ENCODE data around the gene GREM1.

Gene GREM1

GRCh38 chr15:32730677-32731654, 13.2 kb downstream of the GREM1 start:
- DNase-seq (ENCODE audit: low read depth in 2 of 2), result no peak

DNA sequence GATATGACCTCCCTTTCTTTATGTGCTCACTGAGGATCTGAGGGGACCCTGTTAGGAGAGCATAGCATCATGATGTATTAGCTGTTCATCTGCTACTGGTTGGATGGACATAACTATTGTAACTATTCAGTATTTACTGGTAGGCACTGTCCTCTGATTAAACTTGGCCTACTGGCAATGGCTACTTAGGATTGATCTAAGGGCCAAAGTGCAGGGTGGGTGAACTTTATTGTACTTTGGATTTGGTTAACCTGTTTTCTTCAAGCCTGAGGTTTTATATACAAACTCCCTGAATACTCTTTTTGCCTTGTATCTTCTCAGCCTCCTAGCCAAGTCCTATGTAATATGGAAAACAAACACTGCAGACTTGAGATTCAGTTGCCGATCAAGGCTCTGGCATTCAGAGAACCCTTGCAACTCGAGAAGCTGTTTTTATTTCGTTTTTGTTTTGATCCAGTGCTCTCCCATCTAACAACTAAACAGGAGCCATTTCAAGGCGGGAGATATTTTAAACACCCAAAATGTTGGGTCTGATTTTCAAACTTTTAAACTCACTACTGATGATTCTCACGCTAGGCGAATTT, 14.9 kb downstream of the GREM1 start:
- no peak for DNase-seq (ENCODE audit: low read depth in 2 of 2)

- DNase-seq (ENCODE audit: low read depth in 2 of 2), result no peak
These were observed 15.5 kb downstream of the GREM1 start for GRCh38 chr15:32733281-32733680.

GRCh38 chr15:32735989-32736700, 18.3 kb downstream of the GREM1 start:
- no peak for DNase-seq (ENCODE audit: low read depth in 2 of 2)

DNA sequence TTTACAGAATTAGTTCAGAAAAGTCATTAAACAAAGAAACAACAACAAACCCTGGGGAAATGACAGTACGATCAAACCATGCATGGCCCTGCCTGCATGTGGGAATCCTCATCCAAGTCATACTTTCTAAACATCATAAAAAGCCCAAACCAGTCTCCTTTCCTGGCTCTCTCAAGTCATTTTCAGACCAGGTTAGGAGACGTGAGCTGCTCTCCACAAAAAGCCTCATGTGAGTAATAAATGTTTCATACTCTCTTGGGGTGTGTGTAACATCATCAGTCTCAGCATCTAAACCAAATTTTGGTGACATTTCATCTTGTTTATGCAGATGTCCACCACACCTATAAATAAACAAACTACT, 18.9 kb downstream of the GREM1 start:
- no peak for DNase-seq (ENCODE audit: low read depth in 2 of 2)

- DNase-seq (ENCODE audit: low read depth in 2 of 2), result no peak
These were observed 19.5 kb downstream of the GREM1 start for GRCh38 chr15:32737304-32737703.

DNA sequence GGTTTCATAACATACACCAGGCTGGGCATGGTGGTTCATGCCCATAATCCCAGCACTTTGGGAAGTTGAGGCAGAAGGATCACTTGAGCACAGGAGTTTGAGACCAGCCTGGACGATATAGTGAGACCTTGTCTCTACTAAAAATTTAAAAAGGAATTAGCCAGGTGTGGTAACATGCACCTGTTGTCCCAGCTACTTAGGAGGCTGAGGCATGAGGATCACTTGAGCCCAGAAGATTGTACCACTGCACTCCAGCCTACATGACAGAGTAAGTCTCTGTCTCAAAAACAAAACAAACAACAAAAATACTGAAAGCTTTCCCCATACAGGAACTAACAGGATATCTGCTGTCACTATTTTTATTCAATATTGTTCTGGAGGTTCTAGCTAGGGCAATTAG, 20.9 kb downstream of the GREM1 start:
- DNase-seq (ENCODE audit: low read depth in 2 of 2), result no peak

- DNase-seq (ENCODE audit: low read depth in 2 of 2), result no peak
These were observed 21.8 kb downstream of the GREM1 start for GRCh38 chr15:32739522-32740063.

DNA sequence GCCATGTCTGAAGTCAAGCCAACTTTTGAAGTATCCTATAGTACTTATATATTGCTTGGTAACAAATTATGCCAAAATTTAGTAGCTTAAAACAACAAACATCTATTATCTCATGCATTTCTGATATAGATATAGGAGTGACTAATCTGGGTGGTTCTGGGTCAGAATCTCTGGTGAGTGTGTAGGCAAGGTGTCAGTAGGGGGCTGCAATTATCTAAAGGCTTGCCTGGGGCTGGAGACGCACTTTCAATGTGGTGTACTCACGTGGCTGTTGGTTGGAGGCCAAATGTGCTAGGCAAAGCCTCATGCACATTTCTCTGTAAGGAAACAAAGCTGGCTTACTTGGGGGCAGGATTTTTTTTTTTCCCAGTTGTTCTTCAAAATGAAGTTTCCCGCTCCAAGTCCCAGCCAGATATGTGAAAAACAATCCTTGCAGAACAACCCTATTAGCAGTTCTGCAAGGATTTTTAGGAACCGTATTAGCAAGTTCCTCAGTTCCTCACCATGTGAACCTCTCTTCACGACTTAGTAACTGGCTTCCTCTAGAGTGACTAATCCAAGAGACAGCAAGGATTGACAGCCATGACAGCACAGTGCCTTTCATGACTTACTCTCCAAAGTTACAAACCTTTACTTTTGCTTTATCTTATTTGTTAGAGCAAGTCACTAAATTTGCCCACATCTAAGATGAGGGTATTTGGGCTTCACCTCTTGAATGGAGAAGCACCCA, 25.8 kb downstream of the GREM1 start:
- no peak for DNase-seq (ENCODE audit: low read depth in 2 of 2)

GRCh38 chr15:32746116-32746857, 28.5 kb downstream of the GREM1 start:
- DNase-seq (ENCODE audit: low read depth in 2 of 2), result no peak

DNA sequence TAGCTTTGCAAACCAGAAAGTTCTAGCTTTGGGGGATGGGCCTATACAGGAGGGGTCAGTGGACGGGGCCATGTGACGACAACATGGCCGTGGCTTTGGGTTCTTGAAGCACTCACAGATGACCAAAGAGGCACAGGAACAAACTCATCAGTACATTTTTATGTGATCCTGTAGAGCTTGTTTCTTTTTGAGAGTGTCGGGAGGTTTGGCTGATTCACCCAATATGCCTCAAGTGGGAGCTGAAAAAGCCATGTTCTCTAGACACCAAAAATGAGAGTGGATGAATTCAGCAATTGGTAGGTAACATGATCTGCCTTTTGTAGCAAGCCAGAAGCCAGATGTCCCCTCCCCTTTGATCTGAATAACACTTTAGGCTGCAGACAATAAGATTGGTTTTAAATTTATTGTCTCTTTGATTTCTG, 30.1 kb downstream of the GREM1 start:
- no peak for DNase-seq (ENCODE audit: low read depth in 2 of 2)

DNA sequence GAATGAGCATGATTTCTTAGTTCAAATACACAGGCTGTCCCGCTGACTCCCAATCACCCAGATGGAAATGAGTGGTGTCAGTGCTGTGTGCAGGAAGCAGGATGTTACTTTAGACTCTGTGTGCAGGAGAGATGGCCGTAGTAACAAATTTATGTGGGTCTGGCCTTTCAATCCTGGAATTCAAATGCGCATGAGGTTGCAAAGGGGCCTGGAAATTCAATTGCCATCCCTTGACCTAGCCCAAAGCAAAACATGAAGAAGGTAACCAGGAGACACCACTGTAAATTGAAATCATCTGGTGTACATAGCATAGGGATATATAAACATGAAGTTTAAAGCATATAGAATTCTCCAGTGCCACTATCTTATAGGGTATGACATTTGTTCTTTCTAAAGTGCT, 33.2 kb downstream of the GREM1 start:
- DNase-seq (ENCODE audit: low read depth in 2 of 2), result no peak

DNA sequence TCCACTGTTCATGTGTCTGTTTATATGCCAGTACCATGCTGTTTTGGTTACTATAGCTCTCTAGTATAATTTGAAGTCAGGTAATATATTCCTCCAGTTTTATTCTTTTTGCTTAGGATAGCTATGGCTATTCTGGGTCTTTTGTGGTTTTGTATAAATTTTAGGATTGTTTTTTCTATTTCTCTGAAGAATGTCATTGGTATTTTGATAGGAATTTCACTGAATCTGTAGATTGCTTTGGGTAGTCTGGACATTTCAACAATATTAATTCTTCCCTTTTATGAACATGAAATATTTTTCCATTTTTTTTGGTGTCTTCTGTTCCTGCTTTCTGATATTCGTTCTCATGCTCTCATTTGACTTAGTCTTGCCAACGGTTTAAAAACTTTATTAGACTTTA, 39.6 kb downstream of the GREM1 start:
- no peak for DNase-seq (ENCODE audit: low read depth in 2 of 2)

- DNase-seq (ENCODE audit: low read depth in 2 of 2), result no peak
These were observed 45.5 kb downstream of the GREM1 start for GRCh38 chr15:32763295-32763694.

- DNase-seq (ENCODE audit: low read depth in 2 of 2), result no peak
These were observed 47.4 kb downstream of the GREM1 start for GRCh38 chr15:32765236-32765635.

DNA sequence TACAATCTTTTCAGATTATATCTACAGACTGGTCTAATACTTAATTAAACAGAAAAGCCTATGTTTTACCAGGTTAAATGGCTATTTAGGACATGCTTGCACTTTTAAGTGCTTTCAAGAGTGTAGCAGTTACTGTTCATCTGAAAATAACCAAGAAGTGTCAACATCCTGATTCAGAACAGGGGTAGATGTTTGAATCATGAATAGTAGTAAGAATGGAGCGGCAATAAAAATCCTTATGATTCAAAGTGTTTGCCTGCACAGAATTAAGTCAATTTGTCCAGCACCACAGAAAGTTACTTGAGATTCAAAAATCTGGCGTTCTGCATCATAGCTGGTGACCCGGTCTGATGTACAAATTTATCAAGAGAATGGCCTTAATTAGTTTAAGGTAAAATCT, 48.3 kb downstream of the GREM1 start:
- no peak for DNase-seq (ENCODE audit: low read depth in 2 of 2)

DNA sequence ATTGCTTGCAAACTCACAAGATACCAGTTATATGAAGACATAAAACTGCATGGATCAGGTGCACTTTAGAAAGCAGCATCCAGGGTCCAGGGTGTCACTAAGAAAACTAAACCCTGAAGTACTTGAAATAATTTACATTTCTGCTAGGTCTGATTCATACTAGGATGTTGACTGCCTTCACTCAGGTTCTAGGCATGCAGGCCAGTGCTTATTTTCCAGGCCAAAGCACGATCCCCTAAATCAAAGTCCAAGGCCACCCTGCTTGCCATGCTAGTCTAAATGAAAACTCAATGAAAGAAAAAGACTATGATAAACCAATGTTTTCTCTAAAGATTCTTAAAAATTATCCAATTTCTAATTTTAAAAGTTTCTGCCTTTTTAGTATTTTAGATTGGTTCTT, 49.4 kb downstream of the GREM1 start:
- no peak for DNase-seq (ENCODE audit: low read depth in 2 of 2)

DNA sequence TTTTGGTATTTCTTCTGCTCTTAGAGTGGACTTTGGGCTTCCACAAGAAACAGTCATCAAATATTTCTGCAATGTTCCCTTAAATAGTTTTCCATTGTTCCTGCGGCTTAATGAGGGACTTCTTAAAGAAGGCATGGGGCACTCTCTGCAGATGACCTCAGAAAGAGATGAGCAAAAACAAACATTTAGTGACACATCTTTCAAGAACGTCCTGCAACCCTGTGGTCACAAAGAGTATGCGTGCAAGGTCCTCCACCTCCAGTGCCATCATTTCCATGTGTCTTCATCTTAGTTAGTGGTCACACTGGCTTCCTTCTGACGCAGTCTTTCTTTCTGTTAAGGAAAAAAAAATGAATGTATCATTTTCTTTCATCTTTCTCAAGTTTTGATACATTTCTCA, 56.2 kb downstream of the GREM1 start:
- DNase-seq (ENCODE audit: low read depth in 2 of 2), result no peak

- DNase-seq (ENCODE audit: low read depth in 2 of 2), result no peak
These were observed 57.3 kb downstream of the GREM1 start for GRCh38 chr15:32775103-32775502.

- no peak for DNase-seq (ENCODE audit: low read depth in 2 of 2)
These were observed 60.8 kb downstream of the GREM1 start for GRCh38 chr15:32778391-32779176.

All from stimulated activated CD8-positive, alpha-beta memory T cell treated with anti-CD3 and anti-CD28 coated beads, Interleukin-7, amount 100 ng/mL, for 1 hour (primary cell).